Astrocyte (in vitro differentiated cells and primary cell): Measurements from ENCODE around the gene ANKRD1.
"Not testable (repeated sequence)": the region's sequence is repeated elsewhere in the genome, so short reads cannot be mapped to it uniquely, and the experiment has no call there.

Source experiments
- EZH2 ChIP-seq: IDR thresholded peaks from 2 replicates; pipeline ENCODE4 v1.6.1; 2012; ENCODE audit warnings: mild to moderate bottlenecking, low read length, inconsistent platforms; ENCODE audit not compliant: insufficient read depth
- TF ChIP-seq, protein P1 (sequence below): IDR thresholded peaks from 2 replicates; pipeline ENCODE4 v1.5.1; 2011; ENCODE audit warnings: low read depth, mild to moderate bottlenecking, inconsistent platforms, low read length, moderate library complexity; ENCODE audit not compliant: insufficient read depth

- TF ChIP-seq, protein P1, sequence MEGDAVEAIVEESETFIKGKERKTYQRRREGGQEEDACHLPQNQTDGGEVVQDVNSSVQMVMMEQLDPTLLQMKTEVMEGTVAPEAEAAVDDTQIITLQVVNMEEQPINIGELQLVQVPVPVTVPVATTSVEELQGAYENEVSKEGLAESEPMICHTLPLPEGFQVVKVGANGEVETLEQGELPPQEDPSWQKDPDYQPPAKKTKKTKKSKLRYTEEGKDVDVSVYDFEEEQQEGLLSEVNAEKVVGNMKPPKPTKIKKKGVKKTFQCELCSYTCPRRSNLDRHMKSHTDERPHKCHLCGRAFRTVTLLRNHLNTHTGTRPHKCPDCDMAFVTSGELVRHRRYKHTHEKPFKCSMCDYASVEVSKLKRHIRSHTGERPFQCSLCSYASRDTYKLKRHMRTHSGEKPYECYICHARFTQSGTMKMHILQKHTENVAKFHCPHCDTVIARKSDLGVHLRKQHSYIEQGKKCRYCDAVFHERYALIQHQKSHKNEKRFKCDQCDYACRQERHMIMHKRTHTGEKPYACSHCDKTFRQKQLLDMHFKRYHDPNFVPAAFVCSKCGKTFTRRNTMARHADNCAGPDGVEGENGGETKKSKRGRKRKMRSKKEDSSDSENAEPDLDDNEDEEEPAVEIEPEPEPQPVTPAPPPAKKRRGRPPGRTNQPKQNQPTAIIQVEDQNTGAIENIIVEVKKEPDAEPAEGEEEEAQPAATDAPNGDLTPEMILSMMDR, result not testable (repeated sequence)
- not testable (repeated sequence) for TF ChIP-seq EZH2
Measured at GRCh38 chr10:90942980-90943379, 22.1 kb upstream of the ANKRD1 start.
